Aorta (tissue), 5 donors: ENCODE results near the gene CUX1. TPM values are rescaled to one million over a fixed set of nuclear protein-coding genes. Genes with fewer than 3 reads are reported as not detected.

ENCODE experiments used
- ATAC-seq: fragments of 200-7000 bp; cut with Tn5 transposase; one replicate; pipeline ENCODE4 v1.9.1; 2022; ENCODE audit warnings: moderate library complexity; ENCODE audit not compliant: low FRiP score
- DNase-seq, 2 donors: peaks; one replicate each; pipeline ENCODE4 v3.0.0-alpha.2; 2020
- H3K27ac ChIP-seq, 2 donors: one replicate each; pipeline ENCODE4 v1.5.1; 2013; ENCODE audit warnings: low read length in 2 of 2, mild to moderate bottlenecking in 2 of 2, moderate library complexity in 2 of 2, control low read depth in 1 of 2, inconsistent platforms in 1 of 2, low read depth in 1 of 2
- H3K27me3 ChIP-seq, 2 donors: one replicate each; pipeline ENCODE4 v1.6.1; 2013; ENCODE audit warnings: control low read depth in 1 of 2, low read length in 1 of 2, mild to moderate bottlenecking in 1 of 2, moderate library complexity in 1 of 2; ENCODE audit not compliant: insufficient read depth in 2 of 2, control insufficient read depth in 1 of 2
- H3K36me3 ChIP-seq, 2 donors: one replicate each; pipeline ENCODE4 v1.6.1; 2013; ENCODE audit warnings: control low read depth in 1 of 2, low read length in 1 of 2, mild to moderate bottlenecking in 1 of 2; ENCODE audit not compliant: insufficient read depth in 2 of 2, control insufficient read depth in 1 of 2
- H3K4me1 ChIP-seq, 2 donors: one replicate each; pipeline ENCODE4 v1.6.1; 2013; ENCODE audit warnings: low read length in 2 of 2, control low read depth in 1 of 2, mild to moderate bottlenecking in 1 of 2, moderate library complexity in 1 of 2; ENCODE audit not compliant: insufficient read depth in 2 of 2, control insufficient read depth in 1 of 2
- H3K4me3 ChIP-seq, 2 donors: one replicate each; pipeline ENCODE4 v1.5.1; 2013; ENCODE audit warnings: low read length in 2 of 2, control low read depth in 1 of 2, mild to moderate bottlenecking in 1 of 2
- H3K9me3 ChIP-seq: one replicate; pipeline ENCODE4 v1.6.1; 2013; ENCODE audit warnings: mild to moderate bottlenecking, low read length; ENCODE audit not compliant: control insufficient read depth
- WGBS, 2 donors: extraction: QIAGEN DNeasy Blood & Tissue Kit; methylation state at CpG; one replicate each; pipeline ENCODE4 v1.1.7; 2013; 5-methylcytosine and 5-hydroxymethylcytosine counted together
- intact Hi-C, 2 donors: fragments of 100-400 bp; cut with DNase I; formaldehyde crosslinking; loops; one replicate each; pipeline versions ENCODE4 v1.14.2 to v1.15.0; 2022
- polyA plus RNA-seq, 2 donors: library from polyadenylated mRNA; stranded (reverse); fragments of 200-250 nt; gene quantifications; one replicate each; pipeline ENCODE4 v1.2.3, GENCODE V29; 2013
- total RNA-seq, 2 donors: library from RNA; stranded (reverse); fragmentation: NEBNext Ultra II Directional; extraction: Animal tissue kit (Norgen Biotek cat#: 25700); gene quantifications; one replicate each; pipeline ENCODE4 v1.2.1, GENCODE V29; 2021
- donor health status: healthy with polysubstance abuse.
- donor health status: Bipolar disorder and iron deficiency.
- donor health status: DM: no; HTN: no; CAD: no.
- donor health status: DM: no; HTN: no; CAD: no.
- donor health status: DM: yes; HTN: yes; CAD: no.

The CUX1 gene
- total and polyA plus RNA-seq, 4 donors, result 51.6 to 159 (median 94.1) TPM

DNA sequence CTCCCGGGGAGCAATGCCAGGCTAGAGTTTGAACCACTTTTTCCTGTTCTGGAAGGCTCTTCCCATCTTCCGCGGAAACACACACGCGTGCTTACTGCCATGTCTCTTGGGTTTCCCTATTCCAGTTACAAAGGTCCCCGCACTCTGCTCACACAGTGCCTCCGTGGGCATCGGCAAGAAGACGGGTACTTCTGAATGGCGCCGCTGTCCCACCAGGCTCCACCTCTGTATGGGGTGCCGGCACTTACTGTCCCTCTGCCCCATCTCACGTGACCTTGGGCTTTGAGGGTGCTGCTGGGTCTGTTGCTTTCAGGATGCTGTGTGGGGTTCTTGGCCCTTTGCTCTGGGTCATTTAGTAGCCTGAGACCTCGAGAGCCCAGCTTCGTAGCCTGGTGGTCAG lies 298.5 kb downstream of the CUX1 start:
- peak in 1 of 2 donors; percentile 50 for DNase-seq
- H3K9me3 ChIP-seq, result no peaks in the 10 kb centered on the region
- H3K36me3 ChIP-seq, result peaks cover 0 to 5% of the 10 kb centered on the region in 2 donors
- no peak for ATAC-seq
- 96% methylated on average over 15 of the region's 15 CpGs for WGBS, 2 donors
- no peak overlapping the region for H3K4me3 ChIP-seq
- H3K27ac ChIP-seq, result no peak overlapping the region
- no peaks in the 10 kb centered on the region for H3K4me1 ChIP-seq
- intact Hi-C loops, result no loop called here
- H3K27me3 ChIP-seq, result no peaks in the 10 kb centered on the region

DNA sequence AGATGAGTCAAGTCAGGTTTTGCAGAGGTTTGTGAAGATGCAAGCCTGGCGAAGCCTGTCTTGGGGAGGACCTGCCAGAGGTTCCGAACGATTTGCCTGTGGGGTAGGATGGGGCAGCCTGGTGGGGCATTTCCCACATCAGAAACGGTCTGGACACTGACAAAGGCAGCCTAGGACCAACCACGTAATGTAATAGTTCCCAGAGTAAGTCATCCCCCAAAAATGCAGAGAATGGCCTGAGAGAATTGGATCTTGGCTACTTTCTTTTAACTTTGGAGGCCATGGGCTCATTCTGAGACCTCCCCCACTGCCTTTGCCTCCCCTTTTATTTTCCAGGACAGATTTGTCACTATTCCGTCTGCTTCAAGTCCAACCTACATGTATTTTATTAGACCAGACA lies 300.3 kb downstream of the CUX1 start:
- no peaks in the 10 kb centered on the region for H3K4me1 ChIP-seq
- intact Hi-C loops, result no loop called here
- ATAC-seq, result no peak
- H3K9me3 ChIP-seq, result no peaks in the 10 kb centered on the region
- DNase-seq, result peak in 1 of 2 donors; percentile 27
- WGBS, 2 donors, result 52% methylated on average over 6 of the region's 6 CpGs
- H3K27me3 ChIP-seq, result no peaks in the 10 kb centered on the region
- no peak overlapping the region for H3K4me3 ChIP-seq
- H3K36me3 ChIP-seq, result peaks cover 0 to 5% of the 10 kb centered on the region in 2 donors
- no peak overlapping the region for H3K27ac ChIP-seq

DNA sequence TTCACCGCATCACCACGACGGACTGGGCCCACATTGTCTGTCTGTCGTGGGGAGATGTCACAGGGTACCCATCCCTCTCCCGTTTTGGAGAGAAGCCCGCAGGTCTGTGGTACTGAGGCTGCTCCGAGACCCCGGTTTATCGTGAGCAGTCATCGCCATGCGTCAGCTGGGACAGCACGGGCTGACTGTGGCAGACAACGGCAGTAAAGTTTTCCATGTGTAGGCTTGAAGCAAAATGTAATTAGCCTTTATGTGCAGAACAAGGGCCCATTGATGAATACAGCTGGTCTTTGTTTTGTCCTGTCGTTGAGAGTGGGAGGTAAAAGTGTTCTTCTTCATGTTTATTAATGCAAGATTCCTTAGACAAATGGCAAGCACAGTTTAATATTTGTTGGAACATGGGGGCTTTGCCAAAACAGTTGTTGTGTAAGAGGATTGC lies 301.8 kb downstream of the CUX1 start:
- Histone ChIP-seq H3K27me3 (no peaks in the 10 kb centered on the region), H3K36me3 (peaks cover 0 to 3% of the 10 kb centered on the region in 2 donors), H3K27ac (no peak overlapping the region), H3K4me3 (no peak overlapping the region), H3K4me1 (no peaks in the 10 kb centered on the region), H3K9me3 (no peaks in the 10 kb centered on the region)
- DNase-seq (peak in 1 of 2 donors; percentile 41), ATAC-seq (no peak)
- intact Hi-C loops, result no loop called here
- 85 to 89% methylated on average over 14 of the region's 14 CpGs for WGBS, 2 donors

DNA sequence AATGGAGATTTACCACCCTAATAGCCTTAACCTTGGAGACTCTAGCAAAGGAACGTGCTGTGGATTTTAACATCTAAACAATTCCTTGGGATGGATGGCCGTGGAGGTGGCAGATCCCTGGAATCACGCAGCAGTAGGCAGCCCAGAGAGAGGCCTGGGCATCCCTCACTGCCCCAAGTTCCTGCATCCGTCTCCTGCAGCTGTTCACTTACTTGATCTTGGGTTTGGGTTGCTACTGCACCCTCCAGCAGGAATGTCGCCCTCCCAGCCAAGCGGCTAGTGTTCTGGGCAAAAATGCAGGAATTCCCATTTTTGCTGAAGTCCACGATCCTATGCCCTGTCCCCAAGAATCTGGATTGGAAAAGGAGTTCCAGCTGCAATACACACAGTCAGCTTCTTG lies 302.5 kb downstream of the CUX1 start:
- no peak for ATAC-seq

DNA sequence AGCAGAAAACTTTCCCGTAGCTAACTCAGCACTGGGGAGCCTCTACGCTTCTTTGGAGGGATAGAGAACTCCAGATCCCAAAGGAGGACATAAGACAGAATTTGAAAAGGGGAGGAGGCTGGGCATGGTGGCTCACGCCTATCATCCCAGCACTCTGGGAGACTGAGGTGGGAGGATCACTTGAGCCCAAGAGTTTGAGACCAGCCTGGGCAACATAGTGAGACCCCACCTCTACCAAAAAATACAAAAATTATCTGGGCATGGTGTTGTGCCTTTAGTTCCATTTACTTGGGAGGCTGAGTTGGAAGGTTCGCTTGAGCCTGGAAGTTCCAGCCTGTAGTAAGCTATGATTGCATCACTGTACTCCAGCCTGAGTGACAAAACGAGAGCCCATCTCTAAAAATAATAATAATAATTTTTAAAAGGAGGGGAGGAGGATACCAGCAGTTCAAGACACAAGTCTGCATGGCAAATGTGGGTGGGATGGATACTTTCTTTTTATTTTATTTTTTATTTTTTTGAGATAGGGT lies 303.3 kb downstream of the CUX1 start:
- WGBS, 2 donors, result 92% methylated on average over 5 of the region's 5 CpGs
- DNase-seq (peak in 1 of 2 donors; percentile 21), ATAC-seq (no peak)
- peaks cover 0 to 2% of the 10 kb centered on the region in 2 donors for H3K36me3 ChIP-seq
- intact Hi-C loops, result loop anchor here in 1 of 2 donors (5.0 to 10.0 kb wide), 5 partner anchors 116 to 518 kb away; no protein-coding TSS in a partner anchor
- no peaks in the 10 kb centered on the region for H3K27me3 ChIP-seq
- no peaks in the 10 kb centered on the region for H3K4me1 ChIP-seq
- H3K27ac ChIP-seq, result no peak overlapping the region
- H3K4me3 ChIP-seq, result no peak overlapping the region
- H3K9me3 ChIP-seq, result no peaks in the 10 kb centered on the region

More for the DNA sequence above, 302.5 kb downstream of the CUX1 start:
- Histone ChIP-seq H3K36me3 (peaks cover 0 to 3% of the 10 kb centered on the region in 2 donors), H3K4me3 (no peak overlapping the region), H3K27me3 (no peaks in the 10 kb centered on the region), H3K4me1 (no peaks in the 10 kb centered on the region), H3K9me3 (no peaks in the 10 kb centered on the region), H3K27ac (no peak overlapping the region)
- WGBS, 2 donors, result 74 to 86% methylated on average over 7 of the region's 7 CpGs
- DNase-seq, result peak in 1 of 2 donors; percentile 41
- intact Hi-C loops, result loop anchor here in 1 of 2 donors (5.0 to 10.0 kb wide), 5 partner anchors 115 to 518 kb away; no protein-coding TSS in a partner anchor

DNA sequence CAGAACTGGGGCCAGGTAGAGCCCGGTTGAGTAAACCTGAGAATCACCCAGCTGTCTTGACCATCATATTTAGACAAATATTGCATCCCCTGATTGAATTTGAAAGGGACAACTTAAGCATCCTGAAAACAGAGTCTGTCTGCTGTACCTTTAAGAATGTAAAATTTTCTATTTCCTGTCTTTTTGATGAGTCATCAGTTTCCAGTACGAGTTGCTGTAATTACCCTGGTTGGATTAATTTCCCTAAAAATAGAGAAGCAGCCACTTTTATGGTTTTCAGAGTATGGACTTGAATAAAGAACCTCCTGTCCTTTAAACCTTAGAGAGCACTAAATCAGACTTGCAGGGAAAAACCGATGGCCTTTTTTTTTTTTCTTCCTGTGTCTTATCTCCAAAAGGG lies 304.6 kb downstream of the CUX1 start:
- intact Hi-C loops, result loop anchor here in 1 of 2 donors (5.0 to 10.0 kb wide), 5 partner anchors 117 to 520 kb away; no protein-coding TSS in a partner anchor
- Histone ChIP-seq H3K4me3 (no peak overlapping the region), H3K27me3 (no peaks in the 10 kb centered on the region), H3K27ac (no peak overlapping the region), H3K9me3 (no peaks in the 10 kb centered on the region), H3K4me1 (no peaks in the 10 kb centered on the region), H3K36me3 (no peaks in the 10 kb centered on the region)
- 30 to 34% methylated on average over 3 of the region's 3 CpGs for WGBS, 2 donors
- no peak for ATAC-seq
- no peak for DNase-seq

DNA sequence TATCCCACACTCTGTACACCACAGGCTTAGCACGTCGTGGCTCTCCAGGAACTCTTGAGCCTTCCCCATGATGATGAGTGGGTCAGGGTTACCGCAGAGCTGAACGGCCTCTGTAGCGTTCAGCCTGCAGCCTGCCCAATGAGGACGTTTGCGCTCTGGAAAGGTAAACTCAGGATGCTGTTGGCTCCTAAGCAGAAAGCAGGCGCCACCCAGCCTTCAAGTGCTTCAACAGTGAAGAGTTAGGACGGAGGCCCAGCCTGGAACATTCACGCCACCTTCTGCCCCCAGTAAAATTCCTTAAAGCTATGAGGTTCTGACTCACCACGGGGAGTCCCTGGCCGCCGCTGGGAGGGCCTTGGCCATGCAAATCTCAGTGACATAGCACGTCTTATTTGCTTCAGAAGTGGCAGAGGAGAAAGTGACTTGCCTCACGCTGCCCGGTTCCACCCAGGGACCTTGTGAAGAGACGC lies 307.7 kb downstream of the CUX1 start:
- Histone ChIP-seq H3K27me3 (no peaks in the 10 kb centered on the region), H3K9me3 (no peaks in the 10 kb centered on the region), H3K4me3 (no peak overlapping the region), H3K27ac (peak overlapping the region in 1 of 2 donors; percentile 58), H3K36me3 (no peaks in the 10 kb centered on the region), H3K4me1 (no peaks in the 10 kb centered on the region)
- 8 to 9% methylated on average over 17 of the region's 17 CpGs for WGBS, 2 donors
- DNase-seq (peak; percentile 88 to 94), ATAC-seq (peak; percentile 91)
- intact Hi-C loops, result loop anchor here in 1 of 2 donors (5.0 to 10.0 kb wide), 5 partner anchors 120 to 440 kb away; no protein-coding TSS in a partner anchor

DNA sequence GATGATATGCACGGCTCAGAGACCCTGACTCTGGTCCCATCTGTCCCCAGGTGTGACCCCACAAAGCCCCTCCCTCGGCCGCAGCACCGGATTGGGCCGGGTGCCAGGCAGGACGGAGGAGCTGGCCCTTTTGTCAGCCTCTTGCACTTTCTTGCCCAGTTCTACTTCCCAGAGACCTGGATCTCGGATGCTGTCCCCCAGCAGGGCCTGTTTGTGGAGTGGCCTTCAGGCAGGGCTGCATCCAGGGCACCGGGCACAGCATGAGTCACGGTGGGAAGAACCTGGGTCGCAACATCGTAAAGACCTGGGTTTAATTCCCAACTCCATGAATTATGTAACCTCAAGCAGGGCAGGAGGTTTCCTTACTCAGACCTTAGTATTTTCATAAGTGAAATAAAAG lies 310.9 kb downstream of the CUX1 start:
- Histone ChIP-seq H3K27ac (no peak overlapping the region), H3K9me3 (no peaks in the 10 kb centered on the region), H3K36me3 (peaks cover 0 to 1% of the 10 kb centered on the region in 2 donors), H3K4me1 (no peaks in the 10 kb centered on the region), H3K4me3 (no peak overlapping the region), H3K27me3 (no peaks in the 10 kb centered on the region)
- intact Hi-C loops, result loop anchor here in 1 of 2 donors (5.0 to 10.0 kb wide), 5 partner anchors 124 to 444 kb away; no protein-coding TSS in a partner anchor
- ATAC-seq (no peak), DNase-seq (peak in 1 of 2 donors; percentile 64)
- 86 to 89% methylated on average over 11 of the region's 11 CpGs for WGBS, 2 donors
